Neural cell (in vitro differentiated cells): Measurements from ENCODE around the gene ZMIZ2.

Source experiments
- EP300 ChIP-seq: fragments of 450-650 bp; conservative IDR thresholded peaks from 2 replicates; pipeline ENCODE4 v1.6.1; 2014; ENCODE audit warnings: antibody characterized with exemption, mild to moderate bottlenecking, moderate library complexity; ENCODE audit not compliant: poor library complexity, severe bottlenecking
- EZH2 ChIP-seq: fragments of 200-600, 300-800 bp; shearing (Covaris generic), sonication (generic); IDR thresholded peaks from 2 replicates; pipeline ENCODE4 v1.6.1; 2014; ENCODE audit warnings: antibody characterized with exemption, low read length, borderline replicate concordance, mild to moderate bottlenecking; ENCODE audit not compliant: insufficient read depth, poor library complexity, severe bottlenecking
- MXI1 ChIP-seq: fragments of 450-650 bp; conservative IDR thresholded peaks from 2 replicates; pipeline ENCODE4 v1.6.1; 2014; ENCODE audit warnings: antibody characterized with exemption, mild to moderate bottlenecking; ENCODE audit not compliant: poor library complexity, severe bottlenecking
- POLR2AphosphoS5 ChIP-seq: IDR thresholded peaks from 2 replicates; pipeline ENCODE4 v1.6.1; 2012
- RAD21 ChIP-seq: fragments of 450-650 bp; conservative IDR thresholded peaks from 2 replicates; pipeline ENCODE4 v1.6.1; 2014; ENCODE audit warnings: antibody characterized with exemption, mild to moderate bottlenecking, moderate library complexity
- REST ChIP-seq: IDR thresholded peaks from 2 replicates; pipeline ENCODE4 v1.6.1; 2012; ENCODE audit warnings: borderline replicate concordance
- SMC3 ChIP-seq: fragments of 450-650 bp; conservative IDR thresholded peaks from 2 replicates; pipeline ENCODE4 v1.6.1; 2014; ENCODE audit warnings: antibody characterized with exemption, mild to moderate bottlenecking, moderate library complexity; ENCODE audit not compliant: poor library complexity
- TAF1 ChIP-seq: IDR thresholded peaks from 2 replicates; pipeline ENCODE4 v1.6.1; 2012; ENCODE audit warnings: low read depth
- TF ChIP-seq, protein P1 (sequence below): fragments of 450-650 bp; IDR thresholded peaks from 2 replicates; pipeline ENCODE4 v1.5.1; 2014; ENCODE audit warnings: antibody characterized with exemption, mild to moderate bottlenecking, moderate library complexity; ENCODE audit not compliant: poor library complexity, severe bottlenecking

DNA sequence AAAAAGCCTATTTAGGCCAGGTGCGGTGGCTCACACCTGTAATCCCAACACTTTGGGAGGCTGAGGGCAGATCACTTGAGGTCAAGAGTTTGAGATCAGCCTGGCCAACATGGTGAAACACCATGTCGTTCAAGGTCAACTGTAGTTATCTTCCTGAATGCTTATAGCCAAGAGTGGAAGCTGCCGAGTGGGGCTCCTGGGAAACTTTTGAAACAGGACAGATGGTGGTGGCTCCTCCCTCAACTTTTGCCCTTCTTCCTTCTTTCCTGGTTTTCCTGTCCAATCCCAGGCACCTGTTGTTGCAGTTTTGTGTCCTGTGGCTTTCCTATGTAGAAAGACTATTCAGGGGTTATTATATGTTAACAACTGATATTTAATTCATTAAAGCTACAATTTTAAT lies 39.1 kb downstream of the ZMIZ2 start:
- TF ChIP-seq RAD21 (no peak), TAF1 (no peak), EZH2 (no peak), MXI1 (no peak), SMC3 (no peak), EP300 (no peak), REST (no peak), POLR2AphosphoS5 (no peak)
- TF ChIP-seq, protein P1, sequence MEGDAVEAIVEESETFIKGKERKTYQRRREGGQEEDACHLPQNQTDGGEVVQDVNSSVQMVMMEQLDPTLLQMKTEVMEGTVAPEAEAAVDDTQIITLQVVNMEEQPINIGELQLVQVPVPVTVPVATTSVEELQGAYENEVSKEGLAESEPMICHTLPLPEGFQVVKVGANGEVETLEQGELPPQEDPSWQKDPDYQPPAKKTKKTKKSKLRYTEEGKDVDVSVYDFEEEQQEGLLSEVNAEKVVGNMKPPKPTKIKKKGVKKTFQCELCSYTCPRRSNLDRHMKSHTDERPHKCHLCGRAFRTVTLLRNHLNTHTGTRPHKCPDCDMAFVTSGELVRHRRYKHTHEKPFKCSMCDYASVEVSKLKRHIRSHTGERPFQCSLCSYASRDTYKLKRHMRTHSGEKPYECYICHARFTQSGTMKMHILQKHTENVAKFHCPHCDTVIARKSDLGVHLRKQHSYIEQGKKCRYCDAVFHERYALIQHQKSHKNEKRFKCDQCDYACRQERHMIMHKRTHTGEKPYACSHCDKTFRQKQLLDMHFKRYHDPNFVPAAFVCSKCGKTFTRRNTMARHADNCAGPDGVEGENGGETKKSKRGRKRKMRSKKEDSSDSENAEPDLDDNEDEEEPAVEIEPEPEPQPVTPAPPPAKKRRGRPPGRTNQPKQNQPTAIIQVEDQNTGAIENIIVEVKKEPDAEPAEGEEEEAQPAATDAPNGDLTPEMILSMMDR: no peak
